Testis (tissue), 3 donors: ENCODE data around the gene ARHGAP9. TPM values are rescaled to one million over a fixed set of nuclear protein-coding genes. Genes with fewer than 3 reads are reported as not detected.

Experiments
- DNase-seq: peaks from one replicate; pipeline ENCODE4 v3.0.0-alpha.2; 2019
- H3K27ac ChIP-seq, 2 donors: fragments of 200-600 bp; sonication (generic); one replicate each; pipeline ENCODE4 v1.5.1; 2019
- H3K27me3 ChIP-seq: fragments of 200-600 bp; sonication (generic); one replicate; pipeline ENCODE4 v1.5.1; 2019
- H3K36me3 ChIP-seq: fragments of 200-600 bp; sonication (generic); one replicate; pipeline ENCODE4 v1.5.1; 2017; ENCODE audit warnings: low read depth; ENCODE audit errors: missing control alignments
- H3K4me1 ChIP-seq: fragments of 200-600 bp; sonication (generic); one replicate; pipeline ENCODE4 v1.5.1; 2019
- H3K4me3 ChIP-seq, 2 donors: fragments of 200-600 bp; sonication (generic); one replicate each; pipeline ENCODE4 v1.5.1; 2017 to 2019
- H3K9me3 ChIP-seq: fragments of 200-600 bp; sonication (generic); one replicate; pipeline ENCODE4 v1.5.1; 2017
- POLR2A ChIP-seq: fragments of 450-650 bp; IDR thresholded peaks from one replicate; pipeline ENCODE4 v1.6.1; 2017; ENCODE audit warnings: antibody characterized with exemption, mild to moderate bottlenecking, moderate library complexity
- WGBS, 2 donors: methylation state at CpG; one replicate each; pipeline ENCODE4 v1.1.5; 2018; 5-methylcytosine and 5-hydroxymethylcytosine counted together
- intact Hi-C: fragments of 100-400 bp; cut with DNase I; formaldehyde crosslinking; loops from one replicate; pipeline ENCODE4 v1.15.1; 2023; ENCODE audit warnings: low total_unique reads
- polyA plus RNA-seq: library from polyadenylated mRNA; stranded (reverse); fragments of 350-450 nt; fragmentation: Illumina TruSeq; extraction: RNeasy Lipid Tissue Mini Kit (QIAGEN cat#74804); gene quantifications from one replicate; pipeline ENCODE4 v1.2.3, GENCODE V29; 2014; ENCODE audit warnings: low read depth, low replicate concordance; ENCODE audit not compliant: insufficient read depth
- total RNA-seq, 2 donors: library from RNA; depleted of rRNA; stranded (reverse); fragments of >200 nt; gene quantifications; one replicate each; pipeline ENCODE4 v1.2.3, GENCODE V29; 2016
- TF ChIP-seq, protein P1 (sequence below), 3 experiments: fragments of 450-650 bp in 2 of 3; fragments of 200-600 bp in 1 of 3; sonication (generic) in 1 of 3; IDR thresholded peaks; one replicate each; pipeline ENCODE4 v1.5.1; 2016 to 2019; ENCODE audit warnings: antibody characterized with exemption in 3 of 3, mild to moderate bottlenecking in 2 of 3, moderate library complexity in 1 of 3

Gene ARHGAP9
- total and polyA plus RNA-seq, 3 donors from 2014 or later, result 24.8 to 111 (median 29.2) TPM

DNA sequence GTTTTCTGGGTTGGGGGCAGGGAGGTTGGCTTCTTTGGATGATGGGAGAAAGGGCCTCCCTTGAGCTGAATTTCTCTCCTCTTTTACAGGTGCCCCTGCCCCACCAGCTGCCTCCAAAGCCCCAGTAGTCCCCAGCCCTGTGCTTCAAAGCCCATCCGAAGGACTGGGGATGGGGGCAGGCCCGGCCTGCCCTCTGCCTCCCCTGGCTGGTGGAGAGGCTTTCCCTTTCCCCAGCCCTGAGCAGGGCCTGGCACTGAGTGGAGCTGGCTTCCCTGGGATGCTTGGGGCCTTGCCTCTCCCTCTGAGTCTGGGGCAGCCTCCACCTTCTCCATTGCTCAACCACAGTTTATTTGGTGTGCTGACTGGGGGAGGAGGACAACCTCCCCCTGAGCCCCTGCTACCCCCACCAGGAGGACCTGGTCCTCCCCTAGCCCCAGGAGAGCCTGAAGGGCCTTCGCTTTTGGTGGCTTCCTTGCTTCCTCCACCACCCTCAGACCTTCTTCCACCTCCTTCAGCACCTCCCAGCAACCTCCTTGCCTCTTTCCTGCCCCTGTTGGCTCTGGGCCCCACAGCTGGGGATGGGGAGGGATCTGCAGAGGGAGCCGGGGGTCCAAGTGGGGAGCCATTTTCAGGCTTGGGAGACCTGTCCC, 46.9 kb upstream of the ARHGAP9 start:
- no peak for DNase-seq
- intact Hi-C loops, result no loop called here
- Histone ChIP-seq H3K27ac (no peak overlapping the region), H3K9me3 (no peaks in the 10 kb centered on the region), H3K4me1 (peaks cover 24% of the 10 kb centered on the region), H3K27me3 (no peaks in the 10 kb centered on the region), H3K36me3 (no peaks in the 10 kb centered on the region), H3K4me3 (no peak overlapping the region)
- 83 to 91% methylated on average over 4 of the region's 4 CpGs for WGBS, 2 donors
- TF ChIP-seq, protein P1, sequence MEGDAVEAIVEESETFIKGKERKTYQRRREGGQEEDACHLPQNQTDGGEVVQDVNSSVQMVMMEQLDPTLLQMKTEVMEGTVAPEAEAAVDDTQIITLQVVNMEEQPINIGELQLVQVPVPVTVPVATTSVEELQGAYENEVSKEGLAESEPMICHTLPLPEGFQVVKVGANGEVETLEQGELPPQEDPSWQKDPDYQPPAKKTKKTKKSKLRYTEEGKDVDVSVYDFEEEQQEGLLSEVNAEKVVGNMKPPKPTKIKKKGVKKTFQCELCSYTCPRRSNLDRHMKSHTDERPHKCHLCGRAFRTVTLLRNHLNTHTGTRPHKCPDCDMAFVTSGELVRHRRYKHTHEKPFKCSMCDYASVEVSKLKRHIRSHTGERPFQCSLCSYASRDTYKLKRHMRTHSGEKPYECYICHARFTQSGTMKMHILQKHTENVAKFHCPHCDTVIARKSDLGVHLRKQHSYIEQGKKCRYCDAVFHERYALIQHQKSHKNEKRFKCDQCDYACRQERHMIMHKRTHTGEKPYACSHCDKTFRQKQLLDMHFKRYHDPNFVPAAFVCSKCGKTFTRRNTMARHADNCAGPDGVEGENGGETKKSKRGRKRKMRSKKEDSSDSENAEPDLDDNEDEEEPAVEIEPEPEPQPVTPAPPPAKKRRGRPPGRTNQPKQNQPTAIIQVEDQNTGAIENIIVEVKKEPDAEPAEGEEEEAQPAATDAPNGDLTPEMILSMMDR (IDR thresholded peaks at IDR 0.05), result no peak
- TF ChIP-seq POLR2A, result no peak

- intact Hi-C loops, result no loop called here
- H3K4me1 ChIP-seq, result peaks cover 30% of the 10 kb centered on the region
- TF ChIP-seq, protein P1 (IDR thresholded peaks at IDR 0.05), result no peak
- no peak for TF ChIP-seq POLR2A
- H3K4me3 ChIP-seq, result no peak overlapping the region
- H3K9me3 ChIP-seq, result no peaks in the 10 kb centered on the region
- 80 to 86% methylated on average over 13 to 16 of the region's 16 CpGs for WGBS, 2 donors
- DNase-seq, result no peak
- H3K27ac ChIP-seq, result no peak overlapping the region
- H3K27me3 ChIP-seq, result no peaks in the 10 kb centered on the region
- no peaks in the 10 kb centered on the region for H3K36me3 ChIP-seq
These were observed 46.1 kb upstream of the ARHGAP9 start for GRCh38 chr12:57525615-57526383.

DNA sequence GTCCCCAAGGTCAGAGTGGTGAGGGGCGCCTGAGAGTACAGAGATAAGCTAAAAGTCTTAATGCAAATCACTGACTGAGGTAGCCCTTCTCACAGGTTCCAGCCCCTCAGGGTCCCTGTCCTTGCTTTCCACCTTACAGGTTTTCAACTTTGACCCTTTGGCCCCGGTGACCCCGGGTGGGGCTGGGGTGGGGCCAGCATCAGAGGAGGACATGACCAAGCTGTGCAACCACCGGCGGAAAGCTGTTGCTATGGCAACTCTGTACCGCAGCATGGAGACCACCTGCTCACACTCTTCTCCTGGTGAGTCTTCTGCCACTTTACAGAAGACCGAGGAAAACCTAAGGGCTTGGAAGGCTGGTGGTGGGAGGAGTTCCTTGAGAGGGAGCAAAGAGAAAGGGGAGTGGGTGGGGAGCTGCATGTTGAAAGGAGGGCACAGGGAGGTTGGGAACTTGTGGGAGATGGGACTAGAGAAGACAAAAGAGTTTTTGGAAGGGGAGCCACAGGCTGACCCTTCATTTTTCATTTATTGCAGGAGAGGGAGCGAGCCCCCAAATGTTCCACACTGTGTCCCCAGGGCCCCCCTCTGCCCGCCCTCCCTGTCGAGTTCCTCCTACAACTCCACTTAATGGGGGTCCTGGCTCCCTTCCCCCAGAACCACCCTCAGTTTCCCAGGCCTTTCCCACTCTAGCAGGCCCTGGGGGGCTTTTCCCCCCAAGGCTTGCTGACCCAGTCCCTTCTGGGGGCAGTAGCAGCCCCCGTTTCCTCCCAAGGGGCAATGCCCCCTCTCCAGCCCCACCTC, 45.3 kb upstream of the ARHGAP9 start:
- WGBS, 2 donors, result 56 to 57% methylated on average over 11 of the region's 11 CpGs
- no peak for DNase-seq
- H3K27ac ChIP-seq, result peak overlapping the region in 1 of 2 donors; percentile 99
- H3K27me3 ChIP-seq, result no peaks in the 10 kb centered on the region
- H3K4me1 ChIP-seq, result peaks cover 30% of the 10 kb centered on the region
- no peaks in the 10 kb centered on the region for H3K9me3 ChIP-seq
- H3K4me3 ChIP-seq, result no peak overlapping the region
- no peaks in the 10 kb centered on the region for H3K36me3 ChIP-seq
- TF ChIP-seq POLR2A, result no peak
- TF ChIP-seq, protein P1 (IDR thresholded peaks at IDR 0.05), result no peak
- intact Hi-C loops, result no loop called here

DNA sequence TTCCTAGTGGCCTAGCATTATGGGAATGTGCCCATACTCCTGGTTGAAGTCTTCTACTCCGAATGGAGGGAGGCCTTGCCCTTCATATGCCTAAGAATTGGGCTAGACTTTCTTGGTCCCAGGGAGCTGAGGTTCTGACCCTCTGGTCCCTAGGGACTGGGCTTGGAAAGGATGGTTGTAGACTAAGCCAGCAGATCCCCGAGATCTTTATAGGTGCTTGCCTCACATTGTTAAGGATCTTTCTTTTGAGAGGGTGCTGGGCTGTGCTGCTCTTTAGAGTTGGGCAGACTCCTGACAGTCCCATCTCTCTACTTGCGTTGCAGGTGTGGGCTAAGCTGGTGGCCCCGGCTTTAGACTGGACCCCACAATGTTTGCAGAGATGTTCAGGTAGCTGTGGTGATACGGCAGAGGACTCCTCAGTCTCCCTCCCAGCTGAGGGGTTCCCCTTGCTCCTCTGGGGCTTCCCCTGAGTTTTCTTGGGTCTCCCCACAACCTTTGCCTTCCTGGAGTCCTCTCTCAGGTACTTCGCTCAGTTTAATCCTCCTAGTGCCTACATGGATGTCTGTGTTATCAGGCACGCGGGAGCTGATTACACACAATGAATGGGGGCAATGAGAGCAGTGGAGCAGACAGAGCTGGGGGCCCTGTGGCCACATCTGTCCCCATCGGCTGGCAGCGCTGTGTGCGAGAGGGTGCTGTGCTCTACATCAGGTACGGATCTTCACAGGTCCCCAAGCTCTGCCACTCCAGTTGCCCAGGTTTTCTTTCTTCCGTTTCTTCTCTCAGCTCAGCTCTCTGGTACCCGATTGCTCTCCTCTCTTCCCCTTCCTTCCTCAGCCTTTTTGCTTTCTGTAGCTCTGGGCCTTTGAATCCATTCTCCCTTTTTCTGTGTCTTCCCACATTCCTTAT, 44.3 kb upstream of the ARHGAP9 start:
- peak overlapping the region; percentile 82 to 99 for H3K27ac ChIP-seq
- peaks cover 30% of the 10 kb centered on the region for H3K4me1 ChIP-seq
- intact Hi-C loops, result no loop called here
- no peaks in the 10 kb centered on the region for H3K36me3 ChIP-seq
- no peaks in the 10 kb centered on the region for H3K27me3 ChIP-seq
- no peaks in the 10 kb centered on the region for H3K9me3 ChIP-seq
- TF ChIP-seq, protein P1 (IDR thresholded peaks at IDR 0.05), result no peak
- no peak for TF ChIP-seq POLR2A
- 44 to 47% methylated on average over 14 of the region's 14 CpGs for WGBS, 2 donors
- DNase-seq, result no peak
- peak overlapping the region; percentile 90 to 97 for H3K4me3 ChIP-seq
